K562 (cell line): ENCODE results near the gene CREB5. TPM values are rescaled to one million over a fixed set of nuclear protein-coding genes. Genes with fewer than 3 reads are reported as not detected.

ENCODE experiments used
- FIP1L1 ChIP-seq: fragments of 200-400 bp; formaldehyde crosslinking; IDR thresholded peaks from 2 replicates; pipeline ENCODE4 v1.6.1; 2018; ENCODE audit warnings: mild to moderate bottlenecking, low read depth, low read length; ENCODE audit not compliant: poor library complexity, severe bottlenecking
- MCM7 ChIP-seq, 2 experiments: fragments of 450-650 bp; IDR thresholded peaks; 2 replicates each; pipeline ENCODE4 v1.6.1; 2016 to 2018
- RAD51 ChIP-seq: fragments of 450-650 bp; IDR thresholded peaks from 2 replicates; pipeline ENCODE4 v1.7.1; 2016; ENCODE audit warnings: low read depth, mild to moderate bottlenecking, borderline replicate concordance
- TAF9B ChIP-seq: fragments of 450-650 bp; IDR thresholded peaks from 2 replicates; pipeline ENCODE4 v1.6.1; 2018; ENCODE audit warnings: mild to moderate bottlenecking; ENCODE audit not compliant: partially characterized antibody
- ZNF124 ChIP-seq: sonication (generic); formaldehyde crosslinking; IDR thresholded peaks from 2 replicates; pipeline ENCODE4 v1.8.1; 2022; ENCODE audit warnings: missing genetic modification reagents
- ZNF778 ChIP-seq: fragments of 450-650 bp; formaldehyde crosslinking; IDR thresholded peaks from 2 replicates; pipeline ENCODE4 v1.4.0; 2020; ENCODE audit warnings: mild to moderate bottlenecking, moderate library complexity
- polyA plus RNA-seq, 8 experiments: library from polyadenylated mRNA; depleted of rRNA in 4 of 8; stranded (reverse) in 5 of 8; unstranded in 3 of 8; fragments of >200 nt; fragmentation: Nextera tagmentation in 2 of 8; fragmentation: Illumina TruSeq in 1 of 8; extraction: Ambion mirVana in 2 of 8; extraction: Trizol in 1 of 8; gene quantifications; 2 replicates each; pipeline versions ENCODE4 v1.2.1 to v1.2.3, GENCODE V29; 2011 to 2014; ENCODE audit warnings: inconsistent platforms in 1 of 8, missing spikeins in 1 of 8
- total RNA-seq, 7 experiments: library from RNA; depleted of rRNA in 6 of 7; stranded (reverse); fragments of >200 nt in 6 of 7; fragmentation: Illumina TruSeq in 2 of 7; extraction: Trizol in 2 of 7; gene quantifications; 2 replicates each; pipeline versions ENCODE4 v1.2.1 to v1.2.3, GENCODE V29; 2011 to 2021; ENCODE audit warnings: low replicate concordance in 1 of 7
- TF ChIP-seq, protein P1 (sequence below): fragments of 450-650 bp; IDR thresholded peaks from 2 replicates; pipeline ENCODE4 v1.6.1; 2016; ENCODE audit warnings: mild to moderate bottlenecking, moderate library complexity
- TF ChIP-seq, protein P2 (sequence below): sonication (generic); formaldehyde crosslinking; IDR thresholded peaks from 2 replicates; pipeline ENCODE4 v1.8.0; 2023; ENCODE audit warnings: mild to moderate bottlenecking, missing genetic modification reagents
- TF ChIP-seq, protein P3 (sequence below): fragments of 250-450 bp; sonication (Bioruptor Pico); IDR thresholded peaks from 2 replicates; pipeline ENCODE4 v1.4.0; 2020; ENCODE audit warnings: mild to moderate bottlenecking, moderate library complexity

Gene CREB5
- total and polyA plus RNA-seq, 9 of the 15 experiments (the other 6 are each of a cell fraction or from before 2014, with no cell fraction given), result 0.33 to 6.4 (median 1.8) TPM

DNA sequence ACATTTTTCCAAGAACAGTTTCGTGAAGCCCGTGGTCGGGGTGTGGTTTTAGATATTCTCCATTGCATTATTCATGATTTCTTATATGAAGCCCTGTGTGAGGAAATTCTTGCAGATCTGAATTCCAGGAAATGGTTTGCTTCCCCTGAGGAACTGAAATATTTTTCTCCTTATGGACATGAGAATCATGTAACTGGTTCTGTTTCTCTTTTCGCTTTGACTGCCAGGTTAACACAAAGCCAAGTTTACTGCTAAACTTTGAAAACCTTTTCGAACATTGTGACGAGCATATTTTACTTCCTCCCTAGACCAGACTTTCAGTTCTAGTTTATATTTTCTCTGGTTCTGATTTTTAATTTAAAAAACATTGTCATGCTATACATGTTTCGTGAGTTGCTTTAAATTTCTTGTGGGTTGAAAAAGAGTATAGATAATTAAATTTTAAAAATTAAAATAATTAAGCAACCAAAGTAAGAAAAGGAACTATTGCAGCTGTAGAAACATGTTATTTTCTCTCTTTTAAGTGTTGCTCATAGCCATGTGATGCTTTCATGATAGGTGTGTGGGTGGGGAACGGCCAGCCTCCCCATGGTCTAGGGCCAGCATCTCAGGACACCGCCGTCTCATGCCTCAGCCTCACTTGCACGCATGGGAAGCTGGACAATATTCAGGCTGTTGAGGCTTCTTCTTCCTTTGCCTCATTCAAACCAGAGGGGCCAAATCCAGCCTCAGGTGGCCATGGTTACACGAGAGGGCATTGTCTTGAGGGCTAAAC, 97.1 kb downstream of the CREB5 start (continued):
- TF ChIP-seq, protein P1, sequence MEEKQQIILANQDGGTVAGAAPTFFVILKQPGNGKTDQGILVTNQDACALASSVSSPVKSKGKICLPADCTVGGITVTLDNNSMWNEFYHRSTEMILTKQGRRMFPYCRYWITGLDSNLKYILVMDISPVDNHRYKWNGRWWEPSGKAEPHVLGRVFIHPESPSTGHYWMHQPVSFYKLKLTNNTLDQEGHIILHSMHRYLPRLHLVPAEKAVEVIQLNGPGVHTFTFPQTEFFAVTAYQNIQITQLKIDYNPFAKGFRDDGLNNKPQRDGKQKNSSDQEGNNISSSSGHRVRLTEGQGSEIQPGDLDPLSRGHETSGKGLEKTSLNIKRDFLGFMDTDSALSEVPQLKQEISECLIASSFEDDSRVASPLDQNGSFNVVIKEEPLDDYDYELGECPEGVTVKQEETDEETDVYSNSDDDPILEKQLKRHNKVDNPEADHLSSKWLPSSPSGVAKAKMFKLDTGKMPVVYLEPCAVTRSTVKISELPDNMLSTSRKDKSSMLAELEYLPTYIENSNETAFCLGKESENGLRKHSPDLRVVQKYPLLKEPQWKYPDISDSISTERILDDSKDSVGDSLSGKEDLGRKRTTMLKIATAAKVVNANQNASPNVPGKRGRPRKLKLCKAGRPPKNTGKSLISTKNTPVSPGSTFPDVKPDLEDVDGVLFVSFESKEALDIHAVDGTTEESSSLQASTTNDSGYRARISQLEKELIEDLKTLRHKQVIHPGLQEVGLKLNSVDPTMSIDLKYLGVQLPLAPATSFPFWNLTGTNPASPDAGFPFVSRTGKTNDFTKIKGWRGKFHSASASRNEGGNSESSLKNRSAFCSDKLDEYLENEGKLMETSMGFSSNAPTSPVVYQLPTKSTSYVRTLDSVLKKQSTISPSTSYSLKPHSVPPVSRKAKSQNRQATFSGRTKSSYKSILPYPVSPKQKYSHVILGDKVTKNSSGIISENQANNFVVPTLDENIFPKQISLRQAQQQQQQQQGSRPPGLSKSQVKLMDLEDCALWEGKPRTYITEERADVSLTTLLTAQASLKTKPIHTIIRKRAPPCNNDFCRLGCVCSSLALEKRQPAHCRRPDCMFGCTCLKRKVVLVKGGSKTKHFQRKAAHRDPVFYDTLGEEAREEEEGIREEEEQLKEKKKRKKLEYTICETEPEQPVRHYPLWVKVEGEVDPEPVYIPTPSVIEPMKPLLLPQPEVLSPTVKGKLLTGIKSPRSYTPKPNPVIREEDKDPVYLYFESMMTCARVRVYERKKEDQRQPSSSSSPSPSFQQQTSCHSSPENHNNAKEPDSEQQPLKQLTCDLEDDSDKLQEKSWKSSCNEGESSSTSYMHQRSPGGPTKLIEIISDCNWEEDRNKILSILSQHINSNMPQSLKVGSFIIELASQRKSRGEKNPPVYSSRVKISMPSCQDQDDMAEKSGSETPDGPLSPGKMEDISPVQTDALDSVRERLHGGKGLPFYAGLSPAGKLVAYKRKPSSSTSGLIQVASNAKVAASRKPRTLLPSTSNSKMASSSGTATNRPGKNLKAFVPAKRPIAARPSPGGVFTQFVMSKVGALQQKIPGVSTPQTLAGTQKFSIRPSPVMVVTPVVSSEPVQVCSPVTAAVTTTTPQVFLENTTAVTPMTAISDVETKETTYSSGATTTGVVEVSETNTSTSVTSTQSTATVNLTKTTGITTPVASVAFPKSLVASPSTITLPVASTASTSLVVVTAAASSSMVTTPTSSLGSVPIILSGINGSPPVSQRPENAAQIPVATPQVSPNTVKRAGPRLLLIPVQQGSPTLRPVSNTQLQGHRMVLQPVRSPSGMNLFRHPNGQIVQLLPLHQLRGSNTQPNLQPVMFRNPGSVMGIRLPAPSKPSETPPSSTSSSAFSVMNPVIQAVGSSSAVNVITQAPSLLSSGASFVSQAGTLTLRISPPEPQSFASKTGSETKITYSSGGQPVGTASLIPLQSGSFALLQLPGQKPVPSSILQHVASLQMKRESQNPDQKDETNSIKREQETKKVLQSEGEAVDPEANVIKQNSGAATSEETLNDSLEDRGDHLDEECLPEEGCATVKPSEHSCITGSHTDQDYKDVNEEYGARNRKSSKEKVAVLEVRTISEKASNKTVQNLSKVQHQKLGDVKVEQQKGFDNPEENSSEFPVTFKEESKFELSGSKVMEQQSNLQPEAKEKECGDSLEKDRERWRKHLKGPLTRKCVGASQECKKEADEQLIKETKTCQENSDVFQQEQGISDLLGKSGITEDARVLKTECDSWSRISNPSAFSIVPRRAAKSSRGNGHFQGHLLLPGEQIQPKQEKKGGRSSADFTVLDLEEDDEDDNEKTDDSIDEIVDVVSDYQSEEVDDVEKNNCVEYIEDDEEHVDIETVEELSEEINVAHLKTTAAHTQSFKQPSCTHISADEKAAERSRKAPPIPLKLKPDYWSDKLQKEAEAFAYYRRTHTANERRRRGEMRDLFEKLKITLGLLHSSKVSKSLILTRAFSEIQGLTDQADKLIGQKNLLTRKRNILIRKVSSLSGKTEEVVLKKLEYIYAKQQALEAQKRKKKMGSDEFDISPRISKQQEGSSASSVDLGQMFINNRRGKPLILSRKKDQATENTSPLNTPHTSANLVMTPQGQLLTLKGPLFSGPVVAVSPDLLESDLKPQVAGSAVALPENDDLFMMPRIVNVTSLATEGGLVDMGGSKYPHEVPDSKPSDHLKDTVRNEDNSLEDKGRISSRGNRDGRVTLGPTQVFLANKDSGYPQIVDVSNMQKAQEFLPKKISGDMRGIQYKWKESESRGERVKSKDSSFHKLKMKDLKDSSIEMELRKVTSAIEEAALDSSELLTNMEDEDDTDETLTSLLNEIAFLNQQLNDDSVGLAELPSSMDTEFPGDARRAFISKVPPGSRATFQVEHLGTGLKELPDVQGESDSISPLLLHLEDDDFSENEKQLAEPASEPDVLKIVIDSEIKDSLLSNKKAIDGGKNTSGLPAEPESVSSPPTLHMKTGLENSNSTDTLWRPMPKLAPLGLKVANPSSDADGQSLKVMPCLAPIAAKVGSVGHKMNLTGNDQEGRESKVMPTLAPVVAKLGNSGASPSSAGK, result no peak
- no peak for TF ChIP-seq MCM7 (IDR thresholded peaks at IDR 0.05)
- TF ChIP-seq, protein P2, sequence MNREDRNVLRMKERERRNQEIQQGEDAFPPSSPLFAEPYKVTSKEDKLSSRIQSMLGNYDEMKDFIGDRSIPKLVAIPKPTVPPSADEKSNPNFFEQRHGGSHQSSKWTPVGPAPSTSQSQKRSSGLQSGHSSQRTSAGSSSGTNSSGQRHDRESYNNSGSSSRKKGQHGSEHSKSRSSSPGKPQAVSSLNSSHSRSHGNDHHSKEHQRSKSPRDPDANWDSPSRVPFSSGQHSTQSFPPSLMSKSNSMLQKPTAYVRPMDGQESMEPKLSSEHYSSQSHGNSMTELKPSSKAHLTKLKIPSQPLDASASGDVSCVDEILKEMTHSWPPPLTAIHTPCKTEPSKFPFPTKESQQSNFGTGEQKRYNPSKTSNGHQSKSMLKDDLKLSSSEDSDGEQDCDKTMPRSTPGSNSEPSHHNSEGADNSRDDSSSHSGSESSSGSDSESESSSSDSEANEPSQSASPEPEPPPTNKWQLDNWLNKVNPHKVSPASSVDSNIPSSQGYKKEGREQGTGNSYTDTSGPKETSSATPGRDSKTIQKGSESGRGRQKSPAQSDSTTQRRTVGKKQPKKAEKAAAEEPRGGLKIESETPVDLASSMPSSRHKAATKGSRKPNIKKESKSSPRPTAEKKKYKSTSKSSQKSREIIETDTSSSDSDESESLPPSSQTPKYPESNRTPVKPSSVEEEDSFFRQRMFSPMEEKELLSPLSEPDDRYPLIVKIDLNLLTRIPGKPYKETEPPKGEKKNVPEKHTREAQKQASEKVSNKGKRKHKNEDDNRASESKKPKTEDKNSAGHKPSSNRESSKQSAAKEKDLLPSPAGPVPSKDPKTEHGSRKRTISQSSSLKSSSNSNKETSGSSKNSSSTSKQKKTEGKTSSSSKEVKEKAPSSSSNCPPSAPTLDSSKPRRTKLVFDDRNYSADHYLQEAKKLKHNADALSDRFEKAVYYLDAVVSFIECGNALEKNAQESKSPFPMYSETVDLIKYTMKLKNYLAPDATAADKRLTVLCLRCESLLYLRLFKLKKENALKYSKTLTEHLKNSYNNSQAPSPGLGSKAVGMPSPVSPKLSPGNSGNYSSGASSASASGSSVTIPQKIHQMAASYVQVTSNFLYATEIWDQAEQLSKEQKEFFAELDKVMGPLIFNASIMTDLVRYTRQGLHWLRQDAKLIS (CRISPR knock-in tag), result no peak
- no peak for TF ChIP-seq ZNF124
- no peak for TF ChIP-seq ZNF778 (CRISPR knock-in tag)
- TF ChIP-seq RAD51, result no peak
- no peak for TF ChIP-seq FIP1L1
- TF ChIP-seq, protein P3, sequence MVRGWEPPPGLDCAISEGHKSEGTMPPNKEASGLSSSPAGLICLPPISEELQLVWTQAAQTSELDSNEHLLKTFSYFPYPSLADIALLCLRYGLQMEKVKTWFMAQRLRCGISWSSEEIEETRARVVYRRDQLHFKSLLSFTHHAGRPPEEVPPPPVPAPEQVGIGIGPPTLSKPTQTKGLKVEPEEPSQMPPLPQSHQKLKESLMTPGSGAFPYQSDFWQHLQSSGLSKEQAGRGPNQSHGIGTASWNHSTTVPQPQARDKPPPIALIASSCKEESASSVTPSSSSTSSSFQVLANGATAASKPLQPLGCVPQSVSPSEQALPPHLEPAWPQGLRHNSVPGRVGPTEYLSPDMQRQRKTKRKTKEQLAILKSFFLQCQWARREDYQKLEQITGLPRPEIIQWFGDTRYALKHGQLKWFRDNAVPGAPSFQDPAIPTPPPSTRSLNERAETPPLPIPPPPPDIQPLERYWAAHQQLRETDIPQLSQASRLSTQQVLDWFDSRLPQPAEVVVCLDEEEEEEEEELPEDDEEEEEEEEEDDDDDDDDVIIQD (CRISPR knock-in tag), result no peak
- no peak for TF ChIP-seq TAF9B
